HG02588 (cell line): ENCODE results near the gene CYP2S1.
"Not testable (repeated sequence)": the region's sequence is repeated elsewhere in the genome, so short reads cannot be mapped to it uniquely, and the experiment has no call there.

ENCODE experiments used
- ATAC-seq: cut with Tn5 transposase; IDR thresholded peaks from one replicate; pipeline ENCODE4 v1.9.1; 2021; ENCODE audit warnings: mild to moderate bottlenecking, moderate library complexity; ENCODE audit not compliant: unreplicated experiment

The CYP2S1 gene

DNA sequence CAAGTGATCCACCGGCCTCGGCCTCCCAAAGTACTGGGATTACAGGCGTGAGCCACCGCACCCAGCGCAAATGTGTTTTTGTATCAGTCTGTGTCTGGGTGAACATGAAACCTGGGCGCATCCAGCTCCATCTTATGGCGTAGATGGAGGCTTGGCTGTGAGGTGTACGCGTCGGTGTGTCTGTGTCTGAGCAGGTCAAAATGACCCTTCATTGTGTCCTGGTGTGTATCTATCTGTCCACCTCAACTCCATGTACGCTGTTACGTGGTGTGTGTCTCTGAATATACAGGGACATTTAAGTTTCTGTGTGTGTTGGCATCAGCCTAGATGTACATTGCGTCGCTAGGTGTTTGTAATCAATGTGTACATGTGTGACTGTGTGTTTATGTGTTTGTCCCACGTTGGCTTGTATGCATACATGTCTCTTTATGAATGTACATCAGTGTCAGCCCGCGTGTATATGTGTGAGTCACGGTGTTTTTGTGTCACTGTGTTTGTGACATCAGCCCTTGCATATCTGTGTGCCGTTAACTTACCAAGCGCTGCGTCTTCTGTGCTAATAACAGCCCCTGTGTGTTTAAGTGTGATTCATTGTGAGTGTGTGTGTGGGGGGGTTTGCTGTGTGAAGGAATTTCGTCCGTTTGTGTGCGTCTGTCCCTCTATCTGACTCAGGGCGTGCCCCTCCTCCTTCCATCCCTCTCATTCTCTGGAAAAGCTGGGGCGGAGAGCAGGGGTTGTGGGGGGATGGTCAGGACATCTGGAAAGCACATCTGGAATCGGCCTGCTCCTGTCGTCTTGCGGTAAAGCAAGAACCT is 32.4 kb downstream of the CYP2S1 start:
- no peak for ATAC-seq

DNA sequence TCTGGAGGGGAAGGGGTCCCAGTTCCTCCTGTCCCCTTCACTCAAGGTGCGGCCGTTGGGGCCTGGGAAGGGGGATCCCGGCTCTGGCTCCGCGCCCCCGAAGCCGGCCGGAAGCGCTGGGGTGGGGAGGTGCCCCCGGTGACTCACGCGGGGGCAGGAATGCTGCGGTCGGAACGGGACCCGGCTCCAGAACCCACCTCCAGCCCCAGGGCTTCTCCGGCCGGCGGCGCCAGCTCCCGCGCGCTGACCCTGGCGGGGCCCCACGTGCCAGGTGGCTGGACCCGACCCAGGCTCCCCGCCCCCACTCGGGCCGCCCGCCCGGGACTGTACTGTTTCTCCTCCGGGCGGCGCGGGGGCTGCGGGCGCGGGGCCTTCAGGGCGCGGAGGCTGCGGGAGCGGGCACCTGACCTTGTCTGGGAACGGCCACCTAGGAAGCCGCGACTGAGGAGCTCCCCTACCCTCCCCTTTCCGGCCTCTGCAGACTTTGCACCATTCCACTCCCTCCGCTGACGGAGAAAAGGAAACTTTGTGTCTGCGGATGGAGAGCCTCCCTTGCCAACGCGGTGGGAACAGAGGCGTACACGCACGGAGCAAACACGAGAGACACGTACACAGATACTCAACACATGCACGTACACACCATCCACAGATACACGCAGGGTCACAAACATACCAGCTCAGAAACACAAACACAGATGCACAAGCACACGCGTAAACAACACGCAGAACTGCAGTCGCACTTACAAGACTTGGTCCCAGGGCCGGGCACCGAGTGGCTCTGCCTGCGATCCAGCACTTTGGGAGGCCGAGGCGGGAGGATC is 33.2 kb downstream of the CYP2S1 start:
- no peak for ATAC-seq

DNA sequence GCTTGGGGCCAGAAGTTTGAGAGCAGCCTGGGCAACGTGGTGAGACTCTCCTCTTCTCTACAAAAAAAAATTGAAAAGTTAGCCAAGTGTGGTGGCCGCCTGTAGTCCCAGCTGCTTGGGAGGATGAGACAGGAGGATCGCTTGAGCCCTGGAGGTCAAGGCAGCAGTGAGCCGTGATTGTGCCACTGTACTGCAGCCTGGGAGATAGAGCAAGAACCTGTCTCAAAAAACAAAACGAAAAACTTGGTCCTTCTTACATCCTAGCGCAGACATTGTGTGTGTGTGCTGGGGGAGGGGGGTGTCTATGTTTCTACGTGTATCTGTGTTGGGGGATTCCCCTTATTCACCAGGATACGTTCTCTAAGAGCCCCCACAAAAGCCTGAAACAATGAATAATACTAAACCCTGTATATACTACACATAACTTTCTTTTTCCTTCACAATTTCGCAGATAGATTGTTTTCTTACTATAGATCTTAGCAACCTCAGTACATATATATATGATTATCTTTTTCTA is 33.9 kb downstream of the CYP2S1 start:
- ATAC-seq = no peak

DNA sequence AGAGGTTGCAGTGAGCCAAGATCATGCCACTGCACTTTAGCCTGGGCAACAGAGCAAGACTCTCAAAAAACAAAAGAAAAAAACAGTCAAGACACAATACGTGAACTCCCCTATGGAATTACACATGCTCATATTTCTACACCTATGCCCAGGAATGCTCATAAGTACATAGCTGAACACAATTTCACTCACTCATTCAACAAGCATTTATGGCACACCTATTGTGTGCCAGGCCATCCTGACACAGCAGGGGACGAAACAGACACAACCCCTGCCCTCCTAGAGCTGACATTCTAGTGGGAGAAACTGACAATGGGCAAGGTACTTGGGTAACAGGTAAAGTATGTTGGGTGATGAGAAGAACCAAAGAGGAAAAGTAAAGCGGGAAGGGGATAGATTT is 35.5 kb downstream of the CYP2S1 start:
- ATAC-seq = no peak

DNA sequence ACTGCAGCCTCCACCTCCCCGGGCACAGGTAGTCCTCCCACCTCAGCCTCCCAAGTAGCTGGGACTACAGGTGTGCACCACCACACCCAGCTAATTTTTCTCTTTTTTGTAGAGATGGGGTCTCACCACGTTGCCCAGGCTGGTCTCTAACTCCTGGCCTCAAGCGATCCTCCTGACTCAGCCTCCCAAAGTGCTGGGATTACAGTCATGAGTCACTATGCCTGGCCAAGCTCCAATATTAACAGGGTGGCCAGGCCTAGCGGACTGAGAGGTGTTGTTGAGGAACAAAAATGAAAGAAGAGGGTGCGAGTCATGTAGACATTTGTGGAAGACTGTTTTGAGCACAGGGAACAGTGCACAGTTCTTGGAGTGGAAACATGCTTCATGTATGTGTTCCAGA is 36.3 kb downstream of the CYP2S1 start:
- not testable (repeated sequence) for ATAC-seq

DNA sequence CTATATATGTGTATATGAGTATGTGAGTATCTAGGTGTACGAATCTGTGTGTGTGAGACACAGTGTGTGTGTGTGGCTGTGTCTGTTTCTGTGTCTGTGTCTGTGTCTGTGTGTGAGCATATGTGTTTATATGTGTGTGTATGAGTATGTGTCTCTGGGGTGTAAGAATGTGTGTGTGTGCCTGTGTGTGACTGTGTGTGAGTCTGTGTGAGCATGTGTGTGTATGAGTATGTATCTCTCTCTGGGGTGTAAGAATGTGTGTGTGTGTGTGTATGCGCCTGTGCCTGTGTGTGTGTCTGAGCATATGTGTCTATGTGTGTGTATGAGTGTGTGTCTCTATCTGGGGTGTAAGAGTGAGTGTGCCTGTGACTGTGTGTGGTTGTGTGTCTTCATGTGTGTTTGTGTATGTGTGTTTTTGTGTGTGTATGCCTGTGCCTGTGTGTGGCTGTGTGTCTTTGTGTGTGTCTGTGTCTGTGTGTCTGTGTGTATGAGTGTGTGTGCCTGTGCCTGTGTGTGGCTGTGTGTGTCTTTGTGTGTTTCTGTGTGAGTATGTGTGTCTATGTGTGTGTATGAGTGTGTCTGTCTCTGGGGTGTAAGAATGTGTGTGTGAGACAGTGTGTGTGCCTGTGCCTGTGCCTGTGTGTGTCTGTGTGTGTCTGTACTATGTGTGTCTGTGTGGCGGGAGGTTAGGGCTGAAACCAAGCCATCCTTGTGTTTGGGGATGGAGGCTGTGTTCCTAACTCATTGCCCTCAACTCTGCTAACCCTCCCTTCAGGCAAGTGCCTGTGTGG is 37.2 kb downstream of the CYP2S1 start:
- no peak for ATAC-seq

DNA sequence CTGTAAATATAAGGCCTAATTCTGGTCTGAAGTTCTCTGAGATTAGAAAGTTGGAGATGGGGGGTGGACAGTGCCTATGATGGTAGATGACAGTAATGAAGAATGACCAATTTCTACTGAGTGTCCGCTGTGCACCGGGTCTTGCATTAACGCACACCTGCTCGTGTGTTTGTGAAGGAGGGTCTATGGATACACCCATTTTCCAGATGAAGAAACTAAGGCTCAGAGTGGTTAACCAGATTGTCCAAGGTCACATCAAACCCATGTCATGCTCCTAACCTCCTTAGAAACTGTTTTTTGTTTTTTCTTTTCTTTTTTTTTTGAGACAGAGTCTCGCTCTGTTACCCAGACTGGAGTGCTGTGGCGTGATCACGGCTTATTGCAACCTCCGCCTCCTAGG is 39.7 kb downstream of the CYP2S1 start:
- no peak for ATAC-seq

DNA sequence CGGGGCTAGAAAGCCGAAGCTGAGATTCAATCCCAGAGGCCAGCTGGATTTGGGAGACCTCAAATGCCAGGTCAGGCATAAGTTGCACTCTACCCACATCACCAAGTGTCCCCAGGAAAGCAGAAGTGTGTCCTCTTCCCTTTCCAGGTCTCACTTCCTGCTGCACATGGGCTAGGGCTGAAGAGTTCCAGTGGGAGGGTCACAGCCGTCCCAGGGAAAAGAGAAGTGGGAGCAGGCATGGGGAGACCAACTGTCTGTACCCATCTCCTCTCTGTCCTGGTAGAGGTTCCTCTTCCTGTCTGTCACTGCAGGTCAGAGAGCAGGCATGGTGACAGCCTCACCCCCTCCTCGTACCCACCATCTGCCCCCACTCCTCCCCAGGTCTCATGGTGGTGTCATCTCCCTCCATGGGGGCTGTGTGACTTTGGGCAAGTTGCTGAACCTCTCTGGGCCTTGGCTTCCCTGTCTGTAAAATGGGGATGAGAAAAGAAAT is 40.8 kb downstream of the CYP2S1 start:
- no peak for ATAC-seq

DNA sequence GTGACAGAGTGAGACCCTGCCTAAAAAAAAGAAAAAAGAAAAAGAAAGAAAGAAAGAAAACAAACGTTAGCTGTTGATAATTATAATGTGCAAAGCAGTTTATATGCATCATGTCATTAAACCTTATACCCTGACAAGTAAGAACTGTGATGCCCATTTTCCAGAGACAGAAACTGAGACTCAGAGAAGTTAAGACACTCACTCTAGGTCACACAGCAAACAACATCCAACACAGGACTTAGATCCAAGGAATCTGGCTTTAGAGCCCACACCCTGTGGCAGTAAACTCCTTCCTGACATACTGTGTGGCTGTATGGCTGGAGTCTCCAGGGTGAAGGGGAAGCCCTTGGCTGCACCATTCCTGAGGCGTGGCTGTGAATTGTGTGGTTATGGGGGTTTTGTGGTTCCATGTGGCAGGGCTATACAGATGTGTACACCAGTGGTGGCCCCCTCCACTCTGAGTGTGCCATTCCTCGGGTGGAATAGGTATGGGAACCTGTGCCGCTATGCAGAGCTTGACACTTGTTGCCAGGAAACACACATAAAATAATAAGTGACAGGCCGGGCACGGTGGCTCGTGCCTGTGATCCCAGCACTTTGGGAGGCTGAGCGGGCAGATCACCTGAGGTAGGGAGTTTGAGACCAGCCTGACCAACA is 41.6 kb downstream of the CYP2S1 start:
- no peak for ATAC-seq

DNA sequence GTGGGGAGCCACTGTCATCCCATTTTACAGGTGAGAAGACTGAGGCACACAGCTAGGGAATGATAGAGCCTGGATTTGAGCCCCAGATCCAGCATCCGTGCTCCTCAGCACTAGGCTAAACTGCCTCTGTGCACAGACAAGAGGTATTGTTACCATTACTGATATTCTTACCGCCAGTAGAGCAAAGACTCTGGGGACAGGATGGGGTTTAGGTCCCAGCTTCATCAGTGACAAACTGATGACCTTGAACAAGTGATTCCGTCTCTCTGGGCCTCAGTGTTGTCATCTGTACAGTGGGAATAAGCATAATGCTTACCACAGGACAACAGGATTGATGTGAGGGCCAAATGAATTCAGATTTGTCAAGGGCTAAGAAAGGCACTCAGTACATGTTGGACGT is 42.5 kb downstream of the CYP2S1 start:
- ATAC-seq = no peak

DNA sequence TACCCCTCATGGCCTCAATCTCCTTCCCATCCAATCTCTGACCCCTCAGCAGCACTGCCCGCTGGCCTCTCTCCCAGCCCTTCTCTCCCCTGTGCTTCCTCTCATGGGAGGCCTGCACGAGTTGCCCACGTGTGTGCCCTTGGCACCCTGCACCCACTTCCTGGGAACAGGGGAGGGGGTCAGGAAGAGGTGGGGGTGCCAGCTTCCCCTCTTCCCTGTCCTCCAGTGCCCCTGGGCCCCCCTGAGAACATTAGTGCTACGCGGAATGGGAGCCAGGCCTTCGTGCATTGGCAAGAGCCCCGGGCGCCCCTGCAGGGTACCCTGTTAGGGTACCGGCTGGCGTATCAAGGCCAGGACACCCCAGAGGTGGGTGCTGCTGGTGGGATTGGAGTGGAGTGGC is 45.2 kb downstream of the CYP2S1 start:
- ATAC-seq = no peak

DNA sequence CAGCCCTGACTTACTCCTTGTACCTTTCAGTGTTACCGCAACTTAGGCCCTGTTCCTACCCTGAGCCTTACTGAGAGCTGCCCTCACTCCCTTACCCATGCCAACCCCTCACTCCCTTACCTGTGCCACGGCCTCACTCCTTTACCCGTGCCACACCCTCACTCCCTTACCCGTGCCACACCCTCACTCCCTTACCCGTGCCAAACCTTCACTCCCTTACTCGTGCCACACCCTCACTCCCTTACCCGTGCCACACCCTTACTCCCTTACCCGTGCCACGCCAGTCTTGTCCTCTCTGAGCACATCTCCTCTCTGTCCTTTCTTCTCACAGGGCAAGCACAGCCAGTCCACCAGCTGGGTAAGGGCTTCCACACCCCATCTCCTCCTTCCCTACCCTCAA is 46.3 kb downstream of the CYP2S1 start:
- ATAC-seq = no peak

DNA sequence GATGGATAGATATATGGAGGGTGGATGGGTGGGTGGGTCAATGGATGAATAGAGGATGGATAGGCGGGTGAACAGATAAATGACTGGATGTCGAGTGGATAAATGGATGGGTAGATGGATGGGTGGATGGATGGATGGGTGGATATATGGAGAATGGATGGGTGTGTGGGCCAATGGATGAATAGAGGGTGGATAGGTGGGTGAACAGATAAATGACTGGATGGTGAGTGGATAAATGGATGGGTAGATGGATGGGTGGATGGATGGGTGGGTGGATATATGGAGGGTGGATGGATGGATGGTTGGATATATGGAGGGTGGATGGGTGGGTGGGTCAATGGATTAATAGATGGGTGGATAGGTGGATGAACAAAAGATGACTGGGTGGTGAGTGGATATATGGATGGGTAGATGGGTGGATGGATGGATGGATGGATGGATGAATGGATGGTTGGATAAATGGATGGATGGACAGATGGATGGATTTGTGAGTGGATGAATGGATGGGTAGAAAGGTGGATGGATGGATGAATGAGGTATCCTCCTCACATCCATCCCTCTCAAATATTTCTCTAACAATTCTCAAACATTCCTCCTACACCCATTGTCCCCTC is 47.0 kb downstream of the CYP2S1 start:
- no peak for ATAC-seq

DNA sequence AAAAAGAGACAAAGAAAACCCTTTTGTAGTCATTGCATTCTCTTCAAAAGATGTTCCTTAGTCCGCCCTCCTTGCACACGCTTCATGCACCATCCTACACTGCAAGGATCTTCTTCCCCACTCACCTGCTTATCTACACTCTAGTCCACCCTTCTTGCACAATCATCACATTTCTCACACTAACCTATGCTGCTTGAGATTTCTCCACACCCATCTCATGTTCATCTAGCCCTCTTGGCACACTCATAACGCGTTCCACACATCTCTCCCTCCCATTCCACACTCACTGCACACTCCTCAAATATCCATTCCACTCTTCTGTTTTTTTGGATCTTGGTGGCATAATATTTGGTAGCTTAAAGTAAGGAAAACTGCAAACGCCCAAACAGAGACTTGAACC is 48.8 kb downstream of the CYP2S1 start:
- ATAC-seq = no peak

DNA sequence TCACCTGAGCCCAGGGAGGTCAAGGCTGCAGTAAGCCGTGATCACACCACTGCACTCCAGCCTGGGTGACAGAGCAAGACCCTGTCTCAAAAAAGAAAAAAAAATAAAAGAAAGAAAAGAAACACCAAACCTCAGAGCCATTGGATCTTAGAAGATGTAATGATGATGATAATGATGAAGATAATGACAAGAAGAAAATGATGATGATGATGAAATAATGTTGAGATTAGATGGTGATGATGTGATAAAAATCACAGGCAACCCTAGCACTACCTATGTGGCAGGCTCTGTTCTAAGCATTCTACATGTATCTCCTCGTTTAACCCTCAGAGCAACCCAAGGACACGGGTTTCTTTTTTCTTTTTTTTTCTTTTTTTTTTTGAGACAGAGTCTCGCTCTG is 51.1 kb downstream of the CYP2S1 start:
- no peak for ATAC-seq

DNA sequence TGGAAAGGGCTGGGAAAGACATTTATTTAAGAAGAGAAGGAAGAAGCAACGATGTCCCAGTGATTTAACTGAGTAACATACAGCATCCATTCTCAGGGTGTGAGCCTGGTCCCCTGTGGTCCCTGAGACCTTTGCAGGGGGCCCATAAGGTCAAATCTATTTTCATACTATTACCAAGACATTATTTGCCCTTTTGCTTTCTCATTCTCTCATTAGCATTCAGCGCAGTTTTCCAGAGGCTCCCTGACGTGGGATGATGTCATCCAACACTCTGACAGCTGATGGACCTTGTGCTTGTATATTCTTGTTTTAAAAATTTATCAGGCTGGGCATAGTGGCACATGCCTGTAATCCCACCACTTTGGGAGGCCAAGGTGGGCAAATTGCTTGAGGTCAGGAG is 52.8 kb downstream of the CYP2S1 start:
- no peak for ATAC-seq

DNA sequence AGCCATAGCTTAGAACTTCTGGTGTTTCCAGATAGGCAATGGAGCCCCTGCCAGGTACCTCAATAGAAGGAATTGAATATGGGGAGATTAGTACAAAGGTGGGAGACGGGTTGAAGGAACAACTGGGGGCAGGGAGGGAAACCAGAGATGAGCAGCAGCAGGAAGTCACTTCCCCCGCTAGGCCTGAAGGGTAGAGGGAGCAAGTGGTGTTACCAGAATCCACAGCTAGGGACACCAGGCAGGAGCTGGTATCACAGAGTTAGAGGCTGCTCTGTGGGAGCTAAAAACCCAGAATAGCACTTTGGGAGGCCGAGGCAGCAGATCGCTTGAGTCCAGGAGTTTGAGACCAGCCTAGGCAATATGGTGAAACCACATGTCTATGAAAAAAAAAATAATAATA is 55.9 kb downstream of the CYP2S1 start:
- ATAC-seq = no peak

DNA sequence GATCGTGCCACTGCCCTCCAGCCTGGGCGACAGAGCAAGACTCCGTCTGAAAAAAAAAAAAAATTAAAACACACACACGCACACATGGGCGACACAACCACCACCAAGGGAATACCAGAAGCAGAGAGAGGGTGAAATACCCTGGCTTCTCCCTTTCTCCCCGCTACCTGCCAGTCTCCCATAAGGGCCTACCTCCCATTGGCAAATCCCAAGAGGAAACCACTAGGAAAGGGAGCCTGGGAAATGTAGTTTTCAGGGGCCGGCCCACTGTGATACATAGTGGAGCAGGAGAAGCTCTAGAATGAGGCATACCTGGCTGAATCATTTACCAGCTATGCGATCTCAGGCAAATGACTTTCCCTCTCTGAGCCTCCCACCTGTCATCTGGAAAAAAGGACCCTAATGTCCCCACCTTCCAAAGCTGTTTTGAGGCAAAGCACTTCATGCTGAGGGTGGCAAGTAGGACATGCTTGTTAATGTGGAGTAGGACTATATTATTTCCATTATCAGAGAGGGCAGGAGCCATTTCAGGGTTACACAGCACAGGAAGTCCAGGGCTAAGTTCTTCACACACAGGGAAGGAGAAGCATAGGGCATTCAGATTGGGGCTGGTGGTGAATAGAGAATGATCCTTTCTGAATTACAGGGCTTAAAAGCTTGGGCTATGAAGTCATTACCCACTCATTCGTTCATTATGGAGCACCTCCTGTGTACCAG is 56.8 kb downstream of the CYP2S1 start:
- no peak for ATAC-seq

DNA sequence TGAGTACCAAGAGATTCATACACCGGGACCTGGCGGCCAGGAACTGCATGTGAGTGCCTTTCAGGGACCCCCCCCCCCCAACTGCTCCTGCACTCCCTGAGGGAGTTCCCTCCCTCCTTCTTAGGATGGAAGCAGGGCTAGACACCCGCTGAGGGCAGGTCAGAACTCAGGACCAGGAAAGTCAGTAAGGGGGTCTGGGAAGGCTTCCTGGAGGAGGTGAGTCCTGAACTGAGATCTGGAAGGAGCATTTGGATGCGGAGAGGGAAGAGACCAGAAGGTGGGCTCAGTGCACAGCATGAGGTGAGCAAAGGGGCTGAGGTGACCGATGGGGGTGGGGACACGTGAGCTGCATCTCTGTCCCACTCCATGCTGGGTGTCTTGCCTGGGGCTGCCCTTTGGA is 60.6 kb downstream of the CYP2S1 start:
- no peak for ATAC-seq

DNA sequence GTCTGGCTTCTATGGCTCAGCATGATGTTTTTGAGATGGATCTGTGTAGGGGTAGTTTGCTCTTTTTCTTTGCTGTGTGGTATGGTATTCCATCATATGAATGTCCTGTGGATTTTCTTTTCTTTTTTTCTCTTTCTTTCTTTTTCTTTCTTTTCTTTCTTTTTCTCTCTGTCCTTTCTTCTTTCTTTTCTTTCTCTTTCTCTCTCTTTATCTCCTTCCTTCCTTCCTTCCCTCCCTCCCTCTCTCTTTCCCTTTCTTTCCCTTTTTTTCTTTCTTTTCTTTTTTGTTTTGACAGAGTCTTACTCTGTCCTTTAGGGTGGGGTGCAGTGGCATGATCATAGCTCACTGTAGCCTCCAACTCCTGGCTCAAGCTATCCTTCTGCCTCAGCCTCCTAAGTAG is 62.2 kb downstream of the CYP2S1 start:
- ATAC-seq = no peak
